Adrenal gland (tissue), 5 donors: Measurements from ENCODE around the gene BCAS2.

Experiments
- CTCF ChIP-seq, 6 experiments: fragments of 450-650 bp in 4 of 6; fragments of 200-600 bp in 2 of 6; sonication (generic) in 1 of 6; IDR thresholded peaks; 1 replicate in 5 of 6; 2 replicates in 1 of 6; pipeline versions ENCODE4 v1.5.1 to v1.8.0; 2016 to 2021; ENCODE audit warnings: antibody characterized with exemption in 6 of 6, mild to moderate bottlenecking in 2 of 6, moderate library complexity in 1 of 6
- POLR2A ChIP-seq, 2 donors: fragments of 450-650 bp; IDR thresholded peaks; one replicate each; pipeline ENCODE4 v1.6.1; 2017; ENCODE audit warnings: antibody characterized with exemption in 2 of 2, mild to moderate bottlenecking in 2 of 2, moderate library complexity in 1 of 2
- donor health status: DM: no; HTN: no; CAD: no.

GRCh38 chr1:114588196-114588689 lies 6.8 kb upstream of the BCAS2 start:
- no peak for TF ChIP-seq POLR2A (IDR thresholded peaks at IDR 0.05)
- TF ChIP-seq CTCF (IDR thresholded peaks at IDR 0.05), result no peak
